ENCODE data around the gene NRXN3. TPM values are rescaled to one million over a fixed set of nuclear protein-coding genes. Genes with fewer than 3 reads are reported as not detected.

NRXN3 gene
- total RNA-seq, 4 donors from 2014 or later: 4.1 to 11.9 (median 5.8) TPM

- Histone ChIP-seq H3K27me3 (no peaks in the 10 kb centered on the region), H3K27ac (no peak overlapping the region), H3K9me3 (no peaks in the 10 kb centered on the region), H3K4me3 (no peak overlapping the region), H3K4me1 (peaks cover 0 to 3% (median 0%) of the 10 kb centered on the region in 4 donors), H3K36me3 (no peaks in the 10 kb centered on the region)
- WGBS, 2 donors (ENCODE audit: low coverage in 1 of 2): 71 to 72% methylated on average over 6 of the region's 6 CpGs
- no peak for TF ChIP-seq POLR2A (IDR thresholded peaks at IDR 0.05)
- no peak for TF ChIP-seq POLR2AphosphoS5 (IDR thresholded peaks at IDR 0.05)
- TF ChIP-seq, protein P1, sequence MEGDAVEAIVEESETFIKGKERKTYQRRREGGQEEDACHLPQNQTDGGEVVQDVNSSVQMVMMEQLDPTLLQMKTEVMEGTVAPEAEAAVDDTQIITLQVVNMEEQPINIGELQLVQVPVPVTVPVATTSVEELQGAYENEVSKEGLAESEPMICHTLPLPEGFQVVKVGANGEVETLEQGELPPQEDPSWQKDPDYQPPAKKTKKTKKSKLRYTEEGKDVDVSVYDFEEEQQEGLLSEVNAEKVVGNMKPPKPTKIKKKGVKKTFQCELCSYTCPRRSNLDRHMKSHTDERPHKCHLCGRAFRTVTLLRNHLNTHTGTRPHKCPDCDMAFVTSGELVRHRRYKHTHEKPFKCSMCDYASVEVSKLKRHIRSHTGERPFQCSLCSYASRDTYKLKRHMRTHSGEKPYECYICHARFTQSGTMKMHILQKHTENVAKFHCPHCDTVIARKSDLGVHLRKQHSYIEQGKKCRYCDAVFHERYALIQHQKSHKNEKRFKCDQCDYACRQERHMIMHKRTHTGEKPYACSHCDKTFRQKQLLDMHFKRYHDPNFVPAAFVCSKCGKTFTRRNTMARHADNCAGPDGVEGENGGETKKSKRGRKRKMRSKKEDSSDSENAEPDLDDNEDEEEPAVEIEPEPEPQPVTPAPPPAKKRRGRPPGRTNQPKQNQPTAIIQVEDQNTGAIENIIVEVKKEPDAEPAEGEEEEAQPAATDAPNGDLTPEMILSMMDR (IDR thresholded peaks at IDR 0.05): no peak
- no peak for TF ChIP-seq EP300 (IDR thresholded peaks at IDR 0.05; ENCODE audit: low read depth)
- no peak for DNase-seq
- in situ Hi-C loops (cut with MboI; ENCODE audit: low pct_ligation_motif_present in 1 of 4, low pct_unique_long_range_greater_than_20kb in 1 of 4, low sequenced_read_pairs in 3 of 4): no loop called here
- intact Hi-C loops (cut with DNase I; ENCODE audit: low total_unique reads): no loop called here
Measured at GRCh38 chr14:79373451-79373850, 1203.3 kb downstream of the NRXN3 start.

DNA sequence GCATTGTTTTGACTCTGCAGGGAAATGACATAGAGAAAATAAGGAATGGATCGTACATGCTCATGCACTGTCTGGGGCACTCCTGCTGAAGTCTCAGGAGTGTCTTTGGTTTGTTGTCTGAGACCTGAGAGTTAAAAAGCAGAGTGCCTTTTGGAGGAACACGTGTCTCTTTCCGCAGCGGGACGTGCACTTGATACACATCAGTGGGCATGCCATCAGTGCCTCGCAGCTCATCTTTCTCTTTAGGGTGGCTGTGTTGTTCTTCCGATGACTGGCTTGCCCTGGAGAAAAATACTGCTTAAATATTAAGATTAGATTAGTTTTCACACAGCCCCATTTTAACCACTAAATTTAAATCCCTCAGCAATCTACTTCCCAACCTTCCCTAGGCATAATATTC is 1205.2 kb downstream of the NRXN3 start:
- in situ Hi-C loops (cut with MboI; ENCODE audit: low pct_ligation_motif_present in 1 of 4, low pct_unique_long_range_greater_than_20kb in 1 of 4, low sequenced_read_pairs in 3 of 4): no loop called here
- no peaks in the 10 kb centered on the region for H3K4me1 ChIP-seq
- H3K36me3 ChIP-seq: no peaks in the 10 kb centered on the region
- intact Hi-C loops (cut with DNase I; ENCODE audit: low total_unique reads): no loop called here
- no peak overlapping the region for H3K4me3 ChIP-seq
- H3K27me3 ChIP-seq: no peaks in the 10 kb centered on the region
- no peak overlapping the region for H3K27ac ChIP-seq
- H3K9me3 ChIP-seq: no peaks in the 10 kb centered on the region
- no peak for TF ChIP-seq POLR2A (IDR thresholded peaks at IDR 0.05)
- TF ChIP-seq, protein P1 (IDR thresholded peaks at IDR 0.05): no peak
- no peak for TF ChIP-seq POLR2AphosphoS5 (IDR thresholded peaks at IDR 0.05)
- TF ChIP-seq EP300 (IDR thresholded peaks at IDR 0.05; ENCODE audit: low read depth): no peak
- WGBS, 2 donors (ENCODE audit: low coverage in 1 of 2): 76 to 78% methylated on average over 5 to 7 of the region's 7 CpGs
- no peak for DNase-seq

DNA sequence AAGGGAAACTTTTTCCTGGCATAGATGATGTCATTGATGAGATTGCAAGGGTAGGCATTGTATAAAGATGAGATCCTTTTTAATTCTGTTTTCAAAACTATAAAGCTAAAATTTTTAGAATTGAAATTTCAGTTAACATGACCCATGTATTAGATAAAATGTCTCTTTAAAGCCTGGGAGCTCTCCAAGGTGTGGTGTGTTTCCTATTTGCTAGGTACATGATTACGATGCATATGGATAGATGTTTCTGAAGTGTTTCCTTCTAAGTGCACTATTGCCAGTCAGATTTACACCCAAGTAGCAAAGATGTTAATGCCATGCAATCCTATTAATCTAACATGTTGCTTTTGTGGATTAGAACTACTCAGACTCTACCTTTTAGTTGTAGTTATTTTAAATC is 1206.4 kb downstream of the NRXN3 start:
- TF ChIP-seq EP300 (IDR thresholded peaks at IDR 0.05; ENCODE audit: low read depth) (no peak), POLR2AphosphoS5 (IDR thresholded peaks at IDR 0.05) (no peak), POLR2A (IDR thresholded peaks at IDR 0.05) (no peak)
- TF ChIP-seq, protein P1 (IDR thresholded peaks at IDR 0.05): no peak
- no peaks in the 10 kb centered on the region for H3K27me3 ChIP-seq
- no peak for DNase-seq
- in situ Hi-C loops (cut with MboI; ENCODE audit: low pct_ligation_motif_present in 1 of 4, low pct_unique_long_range_greater_than_20kb in 1 of 4, low sequenced_read_pairs in 3 of 4) (no loop called here), intact Hi-C loops (cut with DNase I; ENCODE audit: low total_unique reads) (no loop called here)
- no peaks in the 10 kb centered on the region for H3K9me3 ChIP-seq
- WGBS, 2 donors (ENCODE audit: low coverage in 1 of 2): 62 to 68% methylated on average over 1 of the region's 1 CpG
- H3K36me3 ChIP-seq: no peaks in the 10 kb centered on the region
- no peak overlapping the region for H3K4me3 ChIP-seq
- no peaks in the 10 kb centered on the region for H3K4me1 ChIP-seq
- no peak overlapping the region for H3K27ac ChIP-seq

- Histone ChIP-seq H3K27me3 (no peaks in the 10 kb centered on the region), H3K36me3 (no peaks in the 10 kb centered on the region), H3K4me1 (no peaks in the 10 kb centered on the region), H3K27ac (no peak overlapping the region), H3K4me3 (no peak overlapping the region), H3K9me3 (no peaks in the 10 kb centered on the region)
- no peak for TF ChIP-seq POLR2AphosphoS5 (IDR thresholded peaks at IDR 0.05)
- TF ChIP-seq, protein P1 (IDR thresholded peaks at IDR 0.05): no peak
- TF ChIP-seq EP300 (IDR thresholded peaks at IDR 0.05; ENCODE audit: low read depth): no peak
- TF ChIP-seq POLR2A (IDR thresholded peaks at IDR 0.05): no peak
- in situ Hi-C loops (cut with MboI; ENCODE audit: low pct_ligation_motif_present in 1 of 4, low pct_unique_long_range_greater_than_20kb in 1 of 4, low sequenced_read_pairs in 3 of 4): no loop called here
- intact Hi-C loops (cut with DNase I; ENCODE audit: low total_unique reads): no loop called here
- WGBS, 2 donors (ENCODE audit: low coverage in 1 of 2): 71 to 83% methylated on average over 1 to 2 of the region's 2 CpGs
- DNase-seq: no peak
Measured at GRCh38 chr14:79378020-79378419, 1207.8 kb downstream of the NRXN3 start.
